K562 (cell line): ENCODE measurements around the gene AMH. TPM values are rescaled to one million over a fixed set of nuclear protein-coding genes. Genes with fewer than 3 reads are reported as not detected.

Experiments used
- ATAC-seq: fragments of 200-7000 bp; cut with Tn5 transposase; 3 replicates; pipeline ENCODE4 v1.9.1; 2020; ENCODE audit warnings: moderate library complexity
- Bru-seq: library from RNA; stranded (reverse); fragments of 400-500 nt; gene quantifications from one replicate; lab custom pipeline; 2021; lab: Mats Ljungman, UMichigan
- BruChase-seq, 2 experiments: library from RNA; stranded (reverse); fragments of 400-500 nt; gene quantifications; one replicate each; lab custom pipeline; 2021; lab: Mats Ljungman, UMichigan
- BruUV-seq: library from RNA; stranded (reverse); fragments of 400-500 nt; replicated peaks from 2 replicates; lab custom pipeline; 2021; lab: Mats Ljungman, UMichigan
- CTCF ChIA-PET: fragments of 300-600 bp; formaldehyde crosslinking; extraction: SDS; loops from one replicate; lab custom pipeline; 2021; ENCODE audit warnings: low intra/inter-chr PET ratio; lab: Yijun Ruan, JAX
- POLR2A ChIA-PET: fragments of 300-600, 350-650 bp; sonication (Branson Sonifier 250); formaldehyde crosslinking; extraction: SDS; loops from one replicate; lab custom pipeline; 2021; ENCODE audit warnings: antibody characterized with exemption, inconsistent platforms; lab: Yijun Ruan, JAX
- DNase-seq, 4 experiments: peaks; one replicate each; pipeline versions ENCODE4 v3.0.0 to v3.0.0-alpha.2; 2011 to 2018; ENCODE audit warnings: low spot score in 3 of 4, mixed read lengths in 3 of 4; ENCODE audit errors: extremely low read depth in 1 of 4
- FAIRE-seq: peaks from 2 replicates; lab custom pipeline; 2011; peaks lifted over from hg19 to GRCh38; lab: Jason Lieb, UNC
- H2AFZ ChIP-seq: 2 replicates; pipeline ENCODE4 v1.6.0; 2011; ENCODE audit warnings: low read depth, low read length, control low read depth, inconsistent platforms
- H3K27ac ChIP-seq: fragments of 200-600 bp; 3 replicates; pipeline ENCODE4 v1.8.0; 2011; ENCODE audit warnings: low read depth, mild to moderate bottlenecking, control low read depth, inconsistent platforms, low read length, moderate library complexity, mixed read lengths; ENCODE audit errors: extremely low read depth
- H3K27me3 ChIP-seq, 2 experiments: fragments of 300-600 bp in 1 of 2; 2 replicates in 1 of 2; 3 replicates in 1 of 2; pipeline versions ENCODE4 v1.6.0 to v1.8.0; 2011; ENCODE audit warnings: inconsistent platforms in 2 of 2, low read length in 2 of 2, mild to moderate bottlenecking in 1 of 2, mixed read lengths in 1 of 2, moderate library complexity in 1 of 2; ENCODE audit not compliant: control insufficient read depth in 2 of 2, insufficient read depth in 2 of 2
- H3K36me3 ChIP-seq: fragments of 300-600 bp; 3 replicates; pipeline ENCODE4 v1.8.0; 2011; ENCODE audit warnings: mild to moderate bottlenecking, low read length, inconsistent platforms; ENCODE audit not compliant: control insufficient read depth, insufficient read depth
- H3K4me1 ChIP-seq, 2 experiments: fragments of 200-600 bp in 1 of 2; replicated peaks in 1 of 2; 2 replicates in 1 of 2; 3 replicates in 1 of 2; pipeline versions ENCODE4 v1.5.1 to v1.8.0; 2011; ENCODE audit warnings: inconsistent platforms in 2 of 2, low read length in 2 of 2, mild to moderate bottlenecking in 1 of 2, mixed read lengths in 1 of 2, moderate library complexity in 1 of 2; ENCODE audit not compliant: control insufficient read depth in 2 of 2, insufficient read depth in 2 of 2
- H3K4me2 ChIP-seq: 2 replicates; pipeline ENCODE4 v1.6.1; 2011; ENCODE audit warnings: low read length, control low read depth, inconsistent platforms, mixed read lengths; ENCODE audit not compliant: insufficient read depth
- H3K4me3 ChIP-seq: fragments of 200-600 bp; sonication (generic), shearing (Covaris generic); 2 replicates; pipeline ENCODE4 v1.5.1; 2016; ENCODE audit warnings: control low read depth, inconsistent platforms
- H3K79me2 ChIP-seq: fragments of 200-600 bp; 3 replicates; pipeline ENCODE4 v1.8.0; 2011; ENCODE audit warnings: low read length, inconsistent platforms; ENCODE audit not compliant: control insufficient read depth, insufficient read depth
- H3K9ac ChIP-seq, 2 experiments: 2 replicates each; pipeline versions ENCODE4 v1.6.0 to v1.6.1; 2011; ENCODE audit warnings: low read depth in 2 of 2, low read length in 2 of 2, control low read depth in 1 of 2, inconsistent platforms in 1 of 2, mild to moderate bottlenecking in 1 of 2, mixed read lengths in 1 of 2; ENCODE audit not compliant: insufficient read depth in 1 of 2
- H3K9me1 ChIP-seq: one replicate; pipeline ENCODE4 v1.6.0; 2011; ENCODE audit warnings: inconsistent platforms, mild to moderate bottlenecking, low read length, moderate library complexity; ENCODE audit not compliant: control insufficient read depth, insufficient read depth
- H3K9me3 ChIP-seq: replicated peaks from 2 replicates; pipeline ENCODE4 v1.5.1; 2011; ENCODE audit warnings: low read depth, low read length, inconsistent platforms; ENCODE audit not compliant: control insufficient read depth, insufficient read depth
- H4K20me1 ChIP-seq: replicated peaks from 2 replicates; pipeline ENCODE4 v1.6.1; 2011; ENCODE audit warnings: low read length, inconsistent platforms, mixed read lengths; ENCODE audit not compliant: control insufficient read depth, insufficient read depth
- BCOR ChIP-seq: fragments of 450-650 bp; IDR thresholded peaks from 2 replicates; pipeline ENCODE4 v1.6.1; 2016
- CBX5 ChIP-seq: IDR thresholded peaks from 2 replicates; pipeline ENCODE4 v1.6.1; 2014; ENCODE audit warnings: low read depth, borderline replicate concordance
- CCNT2 ChIP-seq: IDR thresholded peaks from 2 replicates; pipeline ENCODE4 v1.6.1; 2011; ENCODE audit warnings: borderline replicate concordance, low read depth, mild to moderate bottlenecking, moderate library complexity, mixed read lengths, low read length; ENCODE audit not compliant: insufficient read length; ENCODE audit errors: extremely low read depth
- CHD2 ChIP-seq: IDR thresholded peaks from 2 replicates; pipeline ENCODE4 v1.6.1; 2011; ENCODE audit warnings: low read depth, low read length
- CTCFL ChIP-seq: IDR thresholded peaks from 2 replicates; pipeline ENCODE4 v1.6.1; 2011; ENCODE audit warnings: borderline replicate concordance, low read depth, mild to moderate bottlenecking, moderate library complexity, low read length; ENCODE audit not compliant: insufficient read depth, poor library complexity, severe bottlenecking
- ELF2 ChIP-seq: fragments of 250-450 bp; sonication (Bioruptor Pico); IDR thresholded peaks from 2 replicates; pipeline ENCODE4 v1.5.0; 2021; ENCODE audit warnings: mild to moderate bottlenecking
- HNRNPLL ChIP-seq: fragments of 200-400 bp; formaldehyde crosslinking; IDR thresholded peaks from 2 replicates; pipeline ENCODE4 v1.6.1; 2017; ENCODE audit warnings: low read length, low read depth, mild to moderate bottlenecking; ENCODE audit not compliant: poor library complexity, severe bottlenecking
- MAFF ChIP-seq: IDR thresholded peaks from 2 replicates; pipeline ENCODE4 v1.6.1; 2012; ENCODE audit warnings: low read length, improper control_type of control experiment
- RAD51 ChIP-seq: fragments of 450-650 bp; IDR thresholded peaks from 2 replicates; pipeline ENCODE4 v1.7.1; 2016; ENCODE audit warnings: low read depth, mild to moderate bottlenecking, borderline replicate concordance
- RBM25 ChIP-seq: fragments of 200-400 bp; formaldehyde crosslinking; IDR thresholded peaks from 2 replicates; pipeline ENCODE4 v1.6.1; 2018; ENCODE audit warnings: low read length, low read depth, moderate library complexity; ENCODE audit not compliant: severe bottlenecking
- SIRT6 ChIP-seq: IDR thresholded peaks from one replicate; pipeline ENCODE4 v1.6.1; 2012; ENCODE audit warnings: low read depth, mild to moderate bottlenecking, control low read depth, inconsistent platforms, low read length, moderate library complexity
- SP1 ChIP-seq: sonication (generic); formaldehyde crosslinking; IDR thresholded peaks from 2 replicates; pipeline ENCODE4 v1.8.1; 2022; ENCODE audit warnings: mild to moderate bottlenecking, missing genetic modification reagents
- ZFP30 ChIP-seq: fragments of 250-450 bp; sonication (Bioruptor Pico); IDR thresholded peaks from 2 replicates; pipeline ENCODE4 v1.8.0; 2022; ENCODE audit warnings: moderate library complexity, mild to moderate bottlenecking, inconsistent platforms, borderline replicate concordance
- WGBS: fragments of 100-300 bp; shearing (Covaris generic); methylation state at CpG from one replicate; pipeline ENCODE4 v1.1.6; 2016; ENCODE audit warnings: low coverage, mixed read lengths; ENCODE audit not compliant: insufficient coverage; ENCODE audit errors: missing lambda C conversion rate; 5-methylcytosine and 5-hydroxymethylcytosine counted together
- in situ Hi-C: fragments of 300-500 bp; cut with MboI; formaldehyde crosslinking; loops from 4 replicates; pipeline ENCODE4 v1.15.0; 2018; ENCODE audit warnings: inconsistent platforms, mixed read lengths
- intact Hi-C: fragments of 100-400 bp; cut with micrococcal nuclease; formaldehyde crosslinking; loops from 2 replicates; pipeline ENCODE4 v1.14.2; 2022
- long read RNA-seq, 3 experiments: library from polyadenylated mRNA in 2 of 3; library from RNA in 1 of 3; unstranded in 2 of 3; stranded (forward) in 1 of 3; transcript quantifications; one replicate each; pipeline ENCODE4 v2.0.0, GENCODE V29; 2019 to 2022
- polyA minus RNA-seq, 3 experiments: library from RNA; depleted of rRNA, polyadenylated mRNA; stranded (reverse); fragments of >200 nt; gene quantifications; 2 replicates each; pipeline ENCODE4 v1.2.3, GENCODE V29; 2011
- polyA plus RNA-seq, 8 experiments: library from polyadenylated mRNA; depleted of rRNA in 4 of 8; stranded (reverse) in 5 of 8; unstranded in 3 of 8; fragments of >200 nt; fragmentation: Nextera tagmentation in 2 of 8; fragmentation: Illumina TruSeq in 1 of 8; extraction: Ambion mirVana in 2 of 8; extraction: Trizol in 1 of 8; gene quantifications; 2 replicates each; pipeline versions ENCODE4 v1.2.1 to v1.2.3, GENCODE V29; 2011 to 2014; ENCODE audit warnings: inconsistent platforms in 1 of 8, missing spikeins in 1 of 8
- total RNA-seq, 7 experiments: library from RNA; depleted of rRNA in 6 of 7; stranded (reverse); fragments of >200 nt in 6 of 7; fragmentation: Illumina TruSeq in 2 of 7; extraction: Trizol in 2 of 7; gene quantifications; 2 replicates each; pipeline versions ENCODE4 v1.2.1 to v1.2.3, GENCODE V29; 2011 to 2021; ENCODE audit warnings: low replicate concordance in 1 of 7

Gene AMH
- total RNA-seq (2011; cell fraction: chromatin; rRNA removed; ENCODE audit: low replicate concordance): 14.5 and 62.7 TPM in 2 replicates
- 48.8 and 60.2 TPM in 2 replicates for total RNA-seq (2011; cell fraction: nucleolus; rRNA removed)
- total RNA-seq (2011; cell fraction: nucleoplasm; rRNA removed): 25.7 and 35.6 TPM in 2 replicates
- total RNA-seq (2014; rRNA removed) (9.4 and 10.7 TPM in 2 replicates), total RNA-seq (2014; rRNA removed; fragmentation: Illumina TruSeq; extraction: Trizol) (0.13 and 0.29 TPM in 2 replicates), total RNA-seq (2015; rRNA removed; fragmentation: Illumina TruSeq; extraction: Trizol) (2.6 and 3.5 TPM in 2 replicates), total RNA-seq (2021) (22.2 and 27.4 TPM in 2 replicates), polyA plus RNA-seq (2011; rRNA removed) (1.7 and 3.6 TPM in 2 replicates), polyA plus RNA-seq (2014; fragmentation: Illumina TruSeq; extraction: Trizol) (1.5 and 4.0 TPM in 2 replicates), polyA plus RNA-seq (2014; fragmentation: Nextera tagmentation; extraction: Ambion mirVana) (not detected), polyA plus RNA-seq (2014; rRNA removed) (19.2 and 23.6 TPM in 2 replicates), polyA minus RNA-seq (2011; rRNA and poly(A)+ RNA removed) (0.09 and 0.18 TPM in 2 replicates), Bru-seq, nascent RNA (percentile 53 among the genes with signal in this experiment), BruChase-seq, experiment 1, labeled RNA remaining after a 2-hour chase (percentile 59 among the genes with signal in this experiment), BruChase-seq, experiment 2, labeled RNA remaining after a 6-hour chase (percentile 71 among the genes with signal in this experiment)
- polyA plus RNA-seq (2011; cell fraction: cytosol; rRNA removed): 2.2 and 9.1 TPM in 2 replicates
- polyA plus RNA-seq (2011; cell fraction: nucleus; rRNA removed): 52.0 and 130 TPM in 2 replicates
- polyA plus RNA-seq (2012): 14.9 and 33.7 TPM in 2 replicates
- polyA minus RNA-seq (2011; cell fraction: cytosol; rRNA and poly(A)+ RNA removed): 2.0 and 3.7 TPM in 2 replicates
- polyA minus RNA-seq (2011; cell fraction: nucleus; rRNA and poly(A)+ RNA removed): 5.4 and 8.2 TPM in 2 replicates
- long read RNA-seq, experiment 1, transcript AMH-202 (3 exons, 1,686 nt): major isoform, 43 of 70 reads
- long read RNA-seq, experiment 1, partial matches to known transcripts: 26 of 70 reads
- long read RNA-seq, experiment 1, other reads (novel, unspliced or antisense): 1 of 70 reads
- long read RNA-seq, experiment 2, partial matches to known transcripts: 1 of 6 reads
- long read RNA-seq, experiment 2, other reads (novel, unspliced or antisense): 1 of 6 reads
- long read RNA-seq, experiment 3, partial matches to known transcripts: 1 of 1 reads
- long read RNA-seq, experiment 3, other reads (novel, unspliced or antisense): 0 of 1 reads

DNA sequence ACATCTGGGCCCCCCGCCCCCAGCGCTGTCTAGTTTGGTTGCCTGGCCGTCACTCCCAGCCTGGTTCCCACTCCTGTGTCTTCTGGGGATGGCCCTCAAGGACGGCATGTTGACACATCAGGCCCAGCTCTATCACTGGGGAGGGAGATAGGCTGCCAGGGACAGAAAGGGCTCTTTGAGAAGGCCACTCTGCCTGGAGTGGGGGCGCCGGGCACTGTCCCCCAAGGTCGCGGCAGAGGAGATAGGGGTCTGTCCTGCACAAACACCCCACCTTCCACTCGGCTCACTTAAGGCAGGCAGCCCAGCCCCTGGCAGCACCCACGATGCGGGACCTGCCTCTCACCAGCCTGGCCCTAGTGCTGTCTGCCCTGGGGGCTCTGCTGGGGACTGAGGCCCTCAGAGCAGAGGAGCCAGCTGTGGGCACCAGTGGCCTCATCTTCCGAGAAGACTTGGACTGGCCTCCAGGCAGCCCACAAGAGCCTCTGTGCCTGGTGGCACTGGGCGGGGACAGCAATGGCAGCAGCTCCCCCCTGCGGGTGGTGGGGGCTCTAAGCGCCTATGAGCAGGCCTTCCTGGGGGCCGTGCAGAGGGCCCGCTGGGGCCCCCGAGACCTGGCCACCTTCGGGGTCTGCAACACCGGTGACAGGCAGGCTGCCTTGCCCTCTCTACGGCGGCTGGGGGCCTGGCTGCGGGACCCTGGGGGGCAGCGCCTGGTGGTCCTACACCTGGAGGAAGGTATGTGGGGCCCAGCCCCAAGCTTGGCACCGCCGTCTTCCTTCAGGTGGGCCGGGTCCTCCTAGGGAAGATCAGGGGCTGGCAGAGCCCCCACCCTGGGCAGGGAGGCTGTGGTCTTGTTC, at the start of gene AMH:
Gene AMH (plus strand): TSS at position 314 of the 857 bp plus-strand sequence. CDS start 10 bp downstream, at position 324.
- BruUV-seq: no TSS peak
- intact Hi-C loops: no loop called here
- H4K20me1 ChIP-seq: no peaks in the 10 kb centered on the region
- H3K9me1 ChIP-seq: no peaks in the 10 kb centered on the region
- ChIA-PET POLR2A (interaction anchor here (0.6 to 3.3 kb wide), 9 partner anchors 10 to 68 kb away, joined by 3 to 35 read pairs (median 4); no protein-coding TSS in a partner anchor), CTCF (no interaction called here)
- no peak within 1 kb of the TSS for H3K4me3 ChIP-seq
- FAIRE-seq: no peak
- in situ Hi-C loops: no loop called here
- H3K9ac ChIP-seq: no peak within 1 kb of the TSS
- peaks cover 52% of the 10 kb centered on the region; the same call in 2 of the 3 replicates for H3K36me3 ChIP-seq
- WGBS: 92% methylated on average over 16 of the region's 27 CpGs
- peak; percentile 43 for ATAC-seq
- H3K27me3 ChIP-seq: no peaks in the 10 kb centered on the region
- peaks cover under 1% of the 10 kb centered on the region; the same call in 1 of the 3 replicates for H3K79me2 ChIP-seq
- DNase-seq: no peak
- H3K9me3 ChIP-seq: no peaks in the 10 kb centered on the region
- H2AFZ ChIP-seq: no peak within 1 kb of the TSS
- H3K4me1 ChIP-seq: peaks cover 0 to 72% of the 10 kb centered on the region in 2 experiments; a peak in 2 of 5 replicates
- no peak within 1 kb of the TSS for H3K27ac ChIP-seq
- H3K4me2 ChIP-seq: no peak within 1 kb of the TSS
- TF ChIP-seq CHD2: no peak
- no peak for TF ChIP-seq MAFF
- no peak for TF ChIP-seq SIRT6
- TF ChIP-seq ZFP30 (CRISPR knock-in tag): no peak
- no peak for TF ChIP-seq RAD51
- no peak for TF ChIP-seq RBM25
- TF ChIP-seq CCNT2: peak; percentile 47
- no peak for TF ChIP-seq SP1
- no peak for TF ChIP-seq ELF2
- no peak for TF ChIP-seq BCOR
- no peak for TF ChIP-seq HNRNPLL
- no peak for TF ChIP-seq CTCFL
- no peak for TF ChIP-seq CBX5
